Testis (tissue), 2 donors: ENCODE data around the gene LRPPRC.

Source experiments
- POLR2A ChIP-seq: fragments of 450-650 bp; IDR thresholded peaks from one replicate; pipeline ENCODE4 v1.6.1; 2017; ENCODE audit warnings: antibody characterized with exemption, mild to moderate bottlenecking, moderate library complexity
- TF ChIP-seq, protein P1 (sequence below), 3 experiments: fragments of 450-650 bp in 2 of 3; fragments of 200-600 bp in 1 of 3; sonication (generic) in 1 of 3; IDR thresholded peaks; one replicate each; pipeline ENCODE4 v1.5.1; 2016 to 2019; ENCODE audit warnings: antibody characterized with exemption in 3 of 3, mild to moderate bottlenecking in 2 of 3, moderate library complexity in 1 of 3

DNA sequence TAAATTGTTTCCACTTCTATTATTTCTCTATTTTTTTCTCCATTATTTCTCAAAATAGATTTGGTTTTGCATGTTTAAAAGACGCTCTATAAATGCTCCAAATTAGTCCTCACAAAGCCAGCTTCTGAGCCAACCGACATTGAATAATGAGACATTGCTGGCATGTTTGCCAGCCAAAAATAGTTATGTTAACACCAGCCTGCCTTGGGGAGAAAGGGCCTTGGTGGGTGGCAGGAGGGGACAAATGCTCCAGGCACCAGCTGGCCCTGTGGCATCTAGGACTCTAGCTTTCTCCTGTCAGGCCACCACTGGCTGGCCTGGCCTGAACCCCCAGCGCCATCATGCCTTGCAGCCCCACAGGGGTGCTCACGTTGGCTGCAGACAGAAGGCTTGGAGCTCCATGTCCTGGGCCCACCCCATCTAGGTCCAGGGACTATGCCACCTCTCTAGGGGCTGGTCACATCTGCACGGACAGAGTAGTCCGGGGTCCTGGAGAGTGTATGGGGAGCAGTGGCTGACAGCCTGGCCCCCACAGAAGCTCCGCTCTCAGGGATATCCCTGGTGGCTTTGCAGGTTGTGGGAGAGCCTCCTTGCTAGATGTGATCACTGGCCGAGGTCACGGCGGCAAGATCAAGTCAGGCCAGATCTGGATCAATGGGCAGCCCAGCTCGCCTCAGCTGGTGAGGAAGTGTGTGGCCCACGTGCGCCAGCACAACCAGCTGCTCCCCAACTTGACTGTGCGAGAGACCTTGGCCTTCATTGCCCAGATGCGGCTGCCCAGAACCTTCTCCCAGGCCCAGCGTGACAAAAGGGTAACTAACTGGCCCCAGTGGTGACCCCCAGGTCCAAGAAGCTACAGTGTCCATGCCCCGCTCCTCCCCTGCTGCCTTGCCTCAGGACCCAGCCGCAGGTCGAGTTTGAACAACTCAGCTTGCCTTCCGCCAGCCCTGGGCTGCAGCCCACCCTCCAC lies 144.5 kb downstream of the LRPPRC start:
- TF ChIP-seq, protein P1, sequence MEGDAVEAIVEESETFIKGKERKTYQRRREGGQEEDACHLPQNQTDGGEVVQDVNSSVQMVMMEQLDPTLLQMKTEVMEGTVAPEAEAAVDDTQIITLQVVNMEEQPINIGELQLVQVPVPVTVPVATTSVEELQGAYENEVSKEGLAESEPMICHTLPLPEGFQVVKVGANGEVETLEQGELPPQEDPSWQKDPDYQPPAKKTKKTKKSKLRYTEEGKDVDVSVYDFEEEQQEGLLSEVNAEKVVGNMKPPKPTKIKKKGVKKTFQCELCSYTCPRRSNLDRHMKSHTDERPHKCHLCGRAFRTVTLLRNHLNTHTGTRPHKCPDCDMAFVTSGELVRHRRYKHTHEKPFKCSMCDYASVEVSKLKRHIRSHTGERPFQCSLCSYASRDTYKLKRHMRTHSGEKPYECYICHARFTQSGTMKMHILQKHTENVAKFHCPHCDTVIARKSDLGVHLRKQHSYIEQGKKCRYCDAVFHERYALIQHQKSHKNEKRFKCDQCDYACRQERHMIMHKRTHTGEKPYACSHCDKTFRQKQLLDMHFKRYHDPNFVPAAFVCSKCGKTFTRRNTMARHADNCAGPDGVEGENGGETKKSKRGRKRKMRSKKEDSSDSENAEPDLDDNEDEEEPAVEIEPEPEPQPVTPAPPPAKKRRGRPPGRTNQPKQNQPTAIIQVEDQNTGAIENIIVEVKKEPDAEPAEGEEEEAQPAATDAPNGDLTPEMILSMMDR (IDR thresholded peaks at IDR 0.05), result no peak
- no peak for TF ChIP-seq POLR2A
